ENCODE data around the gene LRRC3B. TPM values are rescaled to one million over a fixed set of nuclear protein-coding genes. Genes with fewer than 3 reads are reported as not detected.

LRRC3B gene
- total and polyA plus RNA-seq, 4 donors: 0.08 to 0.19 TPM; not detected in 2

- WGBS: 43% methylated on average over 2 of the region's 2 CpGs
- Histone ChIP-seq H3K9me3 (ENCODE audit: control insufficient read depth in 4 of 4, low read length in 3 of 4) (no peaks in the 10 kb centered on the region), H3K27me3 (ENCODE audit: control insufficient read depth in 4 of 4, insufficient read depth in 4 of 4, low read length in 3 of 4) (no peaks in the 10 kb centered on the region), H3K36me3 (ENCODE audit: control insufficient read depth in 4 of 4, insufficient read depth in 3 of 4, low read depth in 1 of 4, low read length in 3 of 4) (no peaks in the 10 kb centered on the region), H3K9ac (ENCODE audit: low read depth in 1 of 2, low read length in 2 of 2) (no peak overlapping the region), H3K27ac (ENCODE audit: low read depth in 1 of 2, low read length in 2 of 2) (no peak overlapping the region), H3K4me1 (ENCODE audit: control insufficient read depth in 4 of 4, insufficient read depth in 4 of 4, low read length in 3 of 4) (no peaks in the 10 kb centered on the region), H3K4me3 (ENCODE audit: low read depth in 1 of 3, low read length in 3 of 3) (no peak overlapping the region)
- no peak for DNase-seq (ENCODE audit: low spot score)
- TF ChIP-seq FOXA1 (IDR thresholded peaks at IDR 0.05): no peak
- no peak for TF ChIP-seq HNF4G (IDR thresholded peaks at IDR 0.05)
- no peak for TF ChIP-seq SP1 (IDR thresholded peaks at IDR 0.05)
- no peak for TF ChIP-seq NR2F2 (IDR thresholded peaks at IDR 0.05)
- no peak for TF ChIP-seq RXRA (IDR thresholded peaks at IDR 0.05)
- TF ChIP-seq REST (IDR thresholded peaks at IDR 0.05): no peak
These were observed 77.0 kb downstream of the LRRC3B start for GRCh38 chr3:26699553-26699952.

DNA sequence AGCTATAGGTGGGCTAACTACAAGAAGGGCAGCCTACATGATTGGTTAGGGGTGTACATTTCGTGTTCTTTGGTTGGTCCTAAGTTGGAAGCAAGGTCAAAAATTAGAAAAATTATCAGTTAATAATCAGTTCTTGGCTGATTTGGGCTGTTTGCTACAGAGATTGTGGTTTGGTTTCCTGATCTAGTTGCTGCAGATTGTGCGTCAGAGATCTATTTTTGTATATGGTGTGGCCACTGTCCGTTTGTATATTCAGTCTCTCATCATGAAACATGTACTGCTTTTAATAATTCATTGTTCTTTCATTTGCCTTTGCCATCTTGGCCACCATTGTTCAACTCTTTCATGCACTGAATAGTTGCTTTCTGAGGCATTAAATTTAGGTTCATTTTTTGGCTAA lies 80.9 kb downstream of the LRRC3B start:
- TF ChIP-seq MAX (IDR thresholded peaks at IDR 0.05): no peak
- no peak for TF ChIP-seq JUND (IDR thresholded peaks at IDR 0.05)
- TF ChIP-seq YY1 (IDR thresholded peaks at IDR 0.05): no peak
- TF ChIP-seq EGR1 (IDR thresholded peaks at IDR 0.05; ENCODE audit: low read depth in 2 of 2): no peak
- TF ChIP-seq HNF4A (conservative IDR thresholded peaks at IDR 0.05): no peak
- TF ChIP-seq, protein P1, sequence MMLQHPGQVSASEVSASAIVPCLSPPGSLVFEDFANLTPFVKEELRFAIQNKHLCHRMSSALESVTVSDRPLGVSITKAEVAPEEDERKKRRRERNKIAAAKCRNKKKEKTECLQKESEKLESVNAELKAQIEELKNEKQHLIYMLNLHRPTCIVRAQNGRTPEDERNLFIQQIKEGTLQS (IDR thresholded peaks at IDR 0.05): no peak
- TF ChIP-seq SP1 (IDR thresholded peaks at IDR 0.05): no peak
- Histone ChIP-seq H3K4me1 (ENCODE audit: control insufficient read depth in 4 of 4, insufficient read depth in 4 of 4, low read length in 3 of 4) (no peaks in the 10 kb centered on the region), H3K4me3 (ENCODE audit: low read depth in 1 of 3, low read length in 3 of 3) (no peak overlapping the region), H3K27ac (ENCODE audit: low read depth in 1 of 2, low read length in 2 of 2) (no peak overlapping the region), H3K9ac (ENCODE audit: low read depth in 1 of 2, low read length in 2 of 2) (no peak overlapping the region), H3K36me3 (ENCODE audit: control insufficient read depth in 4 of 4, insufficient read depth in 3 of 4, low read depth in 1 of 4, low read length in 3 of 4) (no peaks in the 10 kb centered on the region), H3K27me3 (ENCODE audit: control insufficient read depth in 4 of 4, insufficient read depth in 4 of 4, low read length in 3 of 4) (no peaks in the 10 kb centered on the region), H3K9me3 (ENCODE audit: control insufficient read depth in 4 of 4, low read length in 3 of 4) (no peaks in the 10 kb centered on the region)
- no peak for DNase-seq (ENCODE audit: low spot score)
- 63% methylated on average over 3 of the region's 3 CpGs for WGBS

DNA sequence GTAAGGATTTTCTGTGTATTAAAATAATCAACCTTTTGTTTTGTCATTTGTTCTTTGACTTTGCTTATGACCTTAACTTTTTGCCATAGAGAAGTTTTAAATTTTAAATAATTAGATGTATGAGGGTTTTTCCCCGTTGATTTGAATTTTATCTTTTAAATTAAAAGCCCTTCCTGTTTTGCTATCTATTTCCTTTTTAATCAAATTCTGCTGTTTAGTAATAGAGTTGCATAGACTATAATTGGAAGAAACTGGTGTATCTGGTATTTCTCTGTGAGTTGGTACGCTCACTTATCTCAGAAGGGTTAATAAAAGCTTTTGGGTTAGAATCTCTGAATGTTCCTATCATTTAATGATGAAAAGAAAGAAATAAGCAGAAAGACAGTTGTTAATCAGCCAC lies 82.2 kb downstream of the LRRC3B start:
- Histone ChIP-seq H3K27me3 (ENCODE audit: control insufficient read depth in 4 of 4, insufficient read depth in 4 of 4, low read length in 3 of 4) (no peaks in the 10 kb centered on the region), H3K27ac (ENCODE audit: low read depth in 1 of 2, low read length in 2 of 2) (no peak overlapping the region), H3K36me3 (ENCODE audit: control insufficient read depth in 4 of 4, insufficient read depth in 3 of 4, low read depth in 1 of 4, low read length in 3 of 4) (no peaks in the 10 kb centered on the region), H3K4me3 (ENCODE audit: low read depth in 1 of 3, low read length in 3 of 3) (no peak overlapping the region), H3K9ac (ENCODE audit: low read depth in 1 of 2, low read length in 2 of 2) (no peak overlapping the region), H3K4me1 (ENCODE audit: control insufficient read depth in 4 of 4, insufficient read depth in 4 of 4, low read length in 3 of 4) (no peaks in the 10 kb centered on the region), H3K9me3 (ENCODE audit: control insufficient read depth in 4 of 4, low read length in 3 of 4) (no peaks in the 10 kb centered on the region)
- 69% methylated on average over 2 of the region's 2 CpGs for WGBS
- no peak for TF ChIP-seq RXRA (IDR thresholded peaks at IDR 0.05)
- no peak for TF ChIP-seq NR2F2 (IDR thresholded peaks at IDR 0.05)
- TF ChIP-seq JUND (IDR thresholded peaks at IDR 0.05): no peak
- no peak for TF ChIP-seq CTCF (IDR thresholded peaks at IDR 0.05; ENCODE audit: low read depth, low read length, missing input control)
- no peak for DNase-seq (ENCODE audit: low spot score)
